Transverse colon (tissue), 4 donors: ENCODE data around the gene GGACT. TPM values are rescaled to one million over a fixed set of nuclear protein-coding genes. Genes with fewer than 3 reads are reported as not detected.

Experiments
- DNase-seq: peaks from one replicate; pipeline ENCODE4 v3.0.0-alpha.2; 2019
- H3K27ac ChIP-seq, 4 donors: fragments of 200-600 bp; sonication (generic); 2 replicates each; pipeline ENCODE4 v1.5.1; 2016 to 2018; ENCODE audit warnings: inconsistent platforms in 4 of 4
- H3K27me3 ChIP-seq: fragments of 200-600 bp; sonication (generic); 2 replicates; pipeline ENCODE4 v1.5.1; 2017; ENCODE audit warnings: inconsistent platforms
- H3K36me3 ChIP-seq, 4 donors: fragments of 200-600 bp; sonication (generic); 2 replicates each; pipeline ENCODE4 v1.5.1; 2017 to 2019; ENCODE audit warnings: inconsistent platforms in 4 of 4
- H3K4me1 ChIP-seq, 4 donors: fragments of 200-600 bp; sonication (generic); 2 replicates each; pipeline ENCODE4 v1.5.1; 2017 to 2020; ENCODE audit warnings: inconsistent platforms in 4 of 4
- H3K4me3 ChIP-seq, 4 donors: fragments of 200-600 bp; sonication (generic); 1 replicate in 1 of 4; 2 replicates in 3 of 4; pipeline versions ENCODE4 v1.5.1 to v1.6.1; 2017 to 2019; ENCODE audit warnings: inconsistent platforms in 4 of 4
- H3K9me3 ChIP-seq, 2 donors: fragments of 200-600 bp; sonication (generic); 2 replicates each; pipeline ENCODE4 v1.5.1; 2017 to 2019; ENCODE audit warnings: inconsistent platforms in 2 of 2
- CTCF ChIP-seq, 5 experiments: fragments of 200-600 bp in 3 of 5; fragments of 450-650 bp in 2 of 5; sonication (generic) in 3 of 5; IDR thresholded peaks; 1 replicate in 2 of 5; 2 replicates in 3 of 5; pipeline ENCODE4 v1.5.1; 2016 to 2017; ENCODE audit warnings: antibody characterized with exemption in 5 of 5, inconsistent platforms in 3 of 5, mild to moderate bottlenecking in 2 of 5, moderate library complexity in 1 of 5
- EP300 ChIP-seq: sonication (generic); formaldehyde crosslinking; IDR thresholded peaks from one replicate; pipeline ENCODE4 v1.6.1; 2017; ENCODE audit warnings: antibody characterized with exemption, low read depth
- POLR2A ChIP-seq: fragments of 450-650 bp; IDR thresholded peaks from one replicate; pipeline ENCODE4 v1.6.1; 2016; ENCODE audit warnings: antibody characterized with exemption, mild to moderate bottlenecking, moderate library complexity
- POLR2AphosphoS5 ChIP-seq, 3 donors: sonication (generic); formaldehyde crosslinking; IDR thresholded peaks; one replicate each; pipeline ENCODE4 v1.6.1; 2016; ENCODE audit warnings: antibody characterized with exemption in 3 of 3
- WGBS, 2 donors: methylation state at CpG; one replicate each; pipeline ENCODE4 v1.1.5; 2018; ENCODE audit warnings: low coverage in 1 of 2; 5-methylcytosine and 5-hydroxymethylcytosine counted together
- in situ Hi-C, 4 donors: fragments of 200-750 bp; cut with MboI; loops; one replicate each; pipeline versions ENCODE4 v1.15.0 to v1.15.1; 2017; ENCODE audit warnings: low sequenced_read_pairs in 3 of 4, low pct_ligation_motif_present in 1 of 4, low pct_unique_long_range_greater_than_20kb in 1 of 4
- intact Hi-C: fragments of 100-400 bp; cut with DNase I; formaldehyde crosslinking; loops from one replicate; pipeline ENCODE4 v1.15.1; 2023; ENCODE audit warnings: low total_unique reads
- total RNA-seq, 4 donors: library from RNA; depleted of rRNA; stranded (reverse); fragments of >200 nt; gene quantifications; one replicate each; pipeline ENCODE4 v1.1.0, GENCODE V29; 2016

The GGACT gene
- total RNA-seq, 4 donors from 2014 or later, result 6.4 to 9.2 (median 8.8) TPM; not detected in 1

DNA sequence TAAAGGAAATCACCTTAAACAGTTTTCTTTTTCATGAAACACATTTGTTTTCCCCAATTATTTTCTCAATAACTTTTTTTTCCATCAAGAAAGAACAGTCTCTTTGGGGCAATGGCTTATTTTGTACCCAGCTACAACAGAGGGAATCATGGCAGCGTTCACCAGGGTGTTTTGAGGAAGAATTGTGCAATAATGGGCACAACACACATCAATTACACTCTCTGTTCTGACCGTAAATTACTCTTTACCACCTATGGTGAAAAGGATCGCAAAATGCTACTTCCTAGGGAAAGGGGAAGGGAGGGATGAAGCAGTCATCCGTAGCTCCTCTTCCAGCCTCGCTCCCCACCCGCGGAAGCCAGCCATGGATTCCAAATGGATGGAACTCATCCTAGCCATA is 47.4 kb upstream of the GGACT start:
- H3K27me3 ChIP-seq, result no peaks in the 10 kb centered on the region
- intact Hi-C loops (no loop called here), in situ Hi-C loops (no loop called here)
- H3K4me1 ChIP-seq, result no peaks in the 10 kb centered on the region
- TF ChIP-seq POLR2AphosphoS5 (IDR thresholded peaks at IDR 0.05), result no peak
- TF ChIP-seq EP300, result no peak
- no peak for TF ChIP-seq POLR2A
- TF ChIP-seq CTCF (IDR thresholded peaks at IDR 0.05), result no peak
- H3K4me3 ChIP-seq, result no peak overlapping the region
- 90 to 96% methylated on average over 7 of the region's 7 CpGs for whole genome bisulfite sequencing, 2 donors
- no peak for DNase-seq
- no peaks in the 10 kb centered on the region for H3K9me3 ChIP-seq
- no peak overlapping the region for H3K27ac ChIP-seq
- H3K36me3 ChIP-seq, result peaks cover 0 to 14% (median under 1%) of the 10 kb centered on the region in 4 donors

GRCh38 chr13:100634696-100635095 is 46.1 kb upstream of the GGACT start:
- H3K4me1 ChIP-seq, result no peaks in the 10 kb centered on the region
- 94 to 95% methylated on average over 4 to 12 of the region's 12 CpGs for WGBS, 2 donors
- intact Hi-C loops (no loop called here), in situ Hi-C loops (no loop called here)
- no peaks in the 10 kb centered on the region for H3K27me3 ChIP-seq
- no peaks in the 10 kb centered on the region for H3K9me3 ChIP-seq
- H3K36me3 ChIP-seq, result peaks cover 0 to 14% (median 0%) of the 10 kb centered on the region in 4 donors
- TF ChIP-seq POLR2AphosphoS5 (IDR thresholded peaks at IDR 0.05), result no peak
- no peak for TF ChIP-seq CTCF (IDR thresholded peaks at IDR 0.05)
- no peak overlapping the region for H3K4me3 ChIP-seq
- H3K27ac ChIP-seq, result no peak overlapping the region
- no peak for DNase-seq

DNA sequence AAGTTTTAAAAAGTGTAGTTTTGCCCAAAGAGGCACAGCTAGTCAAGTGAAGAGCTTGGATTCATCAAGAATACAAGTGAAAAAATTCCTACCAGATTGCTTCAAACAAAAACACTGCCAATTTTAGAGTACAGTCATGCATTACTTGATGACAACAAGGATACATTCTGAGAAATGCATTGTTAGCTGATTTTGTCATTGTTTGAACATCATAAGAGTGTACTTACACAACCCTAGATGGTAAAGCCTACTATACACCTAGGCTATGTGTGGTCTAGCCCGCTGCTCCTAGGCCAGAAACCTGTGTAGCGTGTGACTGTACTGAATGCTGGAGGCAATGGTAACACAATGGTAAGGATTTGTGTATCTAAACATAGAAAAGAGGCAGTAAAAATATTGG is 44.9 kb upstream of the GGACT start:
- Histone ChIP-seq H3K27ac (peak overlapping the region in 3 of 4 donors; percentile 15 to 48 (median 21)), H3K4me1 (no peaks in the 10 kb centered on the region), H3K27me3 (no peaks in the 10 kb centered on the region), H3K4me3 (no peak overlapping the region), H3K9me3 (no peaks in the 10 kb centered on the region), H3K36me3 (peaks cover 0 to 19% (median 3%) of the 10 kb centered on the region in 4 donors)
- in situ Hi-C loops (no loop called here), intact Hi-C loops (no loop called here)
- WGBS, 2 donors, result 86 to 100% methylated on average over 2 of the region's 2 CpGs
- DNase-seq, result no peak
- no peak for TF ChIP-seq POLR2A
- no peak for TF ChIP-seq CTCF (IDR thresholded peaks at IDR 0.05)
- TF ChIP-seq POLR2AphosphoS5 (IDR thresholded peaks at IDR 0.05), result no peak
- no peak for TF ChIP-seq EP300

- intact Hi-C loops (no loop called here), in situ Hi-C loops (no loop called here)
- Histone ChIP-seq H3K4me3 (no peak overlapping the region), H3K4me1 (no peaks in the 10 kb centered on the region), H3K27me3 (no peaks in the 10 kb centered on the region), H3K9me3 (no peaks in the 10 kb centered on the region), H3K36me3 (peaks cover 0 to 17% (median 3%) of the 10 kb centered on the region in 4 donors), H3K27ac (no peak overlapping the region)
- TF ChIP-seq EP300 (no peak), POLR2A (no peak), CTCF (IDR thresholded peaks at IDR 0.05) (no peak), POLR2AphosphoS5 (IDR thresholded peaks at IDR 0.05) (no peak)
- no peak for DNase-seq
- 81 to 90% methylated on average over 6 to 8 of the region's 8 CpGs for WGBS, 2 donors
These were observed 42.0 kb upstream of the GGACT start for GRCh38 chr13:100630555-100630954.
